GM23248 (cell line): ENCODE results near the gene CFDP1. TPM values are rescaled to one million over a fixed set of nuclear protein-coding genes. Genes with fewer than 3 reads are reported as not detected.
A peak's percentile ranks its signal among the peaks of the same experiment; 100 is the strongest.

Source experiments
- DNase-seq: peaks from one replicate; pipeline ENCODE4 v3.0.0-alpha.2; 2015
- H2AFZ ChIP-seq: fragments of 200-600 bp; sonication (generic); 2 replicates; pipeline ENCODE4 v1.6.1; 2016; ENCODE audit warnings: antibody characterized with exemption
- H3F3A ChIP-seq: fragments of 200-600 bp; sonication (generic); 2 replicates; pipeline ENCODE4 v1.6.1; 2016; ENCODE audit warnings: mild to moderate bottlenecking, antibody characterized with exemption, mixed run types; ENCODE audit not compliant: insufficient read depth
- H3K27ac ChIP-seq: fragments of 200-600 bp; sonication (generic); 2 replicates; pipeline ENCODE4 v1.5.1; 2016; ENCODE audit warnings: mild to moderate bottlenecking
- H3K27me3 ChIP-seq: fragments of 200-600 bp; sonication (generic); replicated peaks from 2 replicates; pipeline ENCODE4 v1.6.1; 2016; ENCODE audit warnings: mild to moderate bottlenecking; ENCODE audit not compliant: insufficient read depth
- H3K36me3 ChIP-seq: fragments of 200-600 bp; sonication (generic); 2 replicates; pipeline ENCODE4 v1.6.1; 2016; ENCODE audit warnings: low read depth, mild to moderate bottlenecking
- H3K4me1 ChIP-seq: fragments of 200-600 bp; sonication (generic); 2 replicates; pipeline ENCODE4 v1.6.1; 2016; ENCODE audit warnings: mild to moderate bottlenecking; ENCODE audit not compliant: insufficient read depth
- H3K4me2 ChIP-seq: fragments of 200-600 bp; sonication (generic); one replicate; pipeline ENCODE4 v1.6.1; 2016; ENCODE audit warnings: mild to moderate bottlenecking; ENCODE audit not compliant: unreplicated experiment
- H3K4me3 ChIP-seq: fragments of 200-600 bp; sonication (generic); 2 replicates; pipeline ENCODE4 v1.5.1; 2016; ENCODE audit warnings: mild to moderate bottlenecking
- H3K79me2 ChIP-seq: fragments of 200-600 bp; sonication (generic); 2 replicates; pipeline ENCODE4 v1.6.1; 2016; ENCODE audit warnings: mild to moderate bottlenecking; ENCODE audit not compliant: insufficient read depth
- H3K9ac ChIP-seq: fragments of 200-600 bp; sonication (generic); 2 replicates; pipeline ENCODE4 v1.6.1; 2016; ENCODE audit warnings: mild to moderate bottlenecking
- H3K9me2 ChIP-seq: fragments of 200-600 bp; sonication (generic); 2 replicates; pipeline ENCODE4 v1.6.1; 2016; ENCODE audit warnings: mixed run types, mild to moderate bottlenecking, moderate library complexity; ENCODE audit not compliant: insufficient read depth
- H3K9me3 ChIP-seq: fragments of 200-600 bp; sonication (generic); one replicate; pipeline ENCODE4 v1.6.1; 2017; ENCODE audit warnings: low read depth
- H4K20me1 ChIP-seq: fragments of 200-600 bp; sonication (generic); 2 replicates; pipeline ENCODE4 v1.6.0; 2016; ENCODE audit not compliant: insufficient read depth
- EZH2 ChIP-seq: fragments of 200-600 bp; sonication (generic); IDR thresholded peaks from 2 replicates; pipeline ENCODE4 v1.6.1; 2018; ENCODE audit warnings: antibody characterized with exemption, mild to moderate bottlenecking; ENCODE audit not compliant: insufficient read depth, poor library complexity, severe bottlenecking
- EZH2phosphoT487 ChIP-seq: fragments of 200-600 bp; sonication (generic); IDR thresholded peaks from 2 replicates; pipeline ENCODE4 v1.6.1; 2018; ENCODE audit warnings: antibody characterized with exemption, moderate library complexity, mild to moderate bottlenecking, low read depth; ENCODE audit not compliant: insufficient read depth
- WGBS, 2 experiments: methylation state at CpG; one replicate each; pipeline ENCODE4 v1.1.6; 2015 to 2017; ENCODE audit warnings: low lambda C conversion rate in 2 of 2, low coverage in 1 of 2; ENCODE audit errors: missing lambda C conversion rate in 2 of 2; 5-methylcytosine and 5-hydroxymethylcytosine counted together
- in situ Hi-C: fragments of 300-500 bp; cut with MboI; formaldehyde crosslinking; loops from 2 replicates; pipeline ENCODE4 v1.15.0; 2020
- polyA plus RNA-seq: library from polyadenylated mRNA; unstranded; fragments of >200 nt; fragmentation: Nextera tagmentation; extraction: Ambion mirVana; gene quantifications from 2 replicates; pipeline ENCODE4 v1.2.1, GENCODE V29; 2016
- total RNA-seq: library from RNA; depleted of rRNA; stranded (reverse); fragments of >200 nt; shearing (Covaris generic); gene quantifications from 2 replicates; pipeline ENCODE4 v1.2.3, GENCODE V29; 2014

CFDP1 gene
- total and polyA plus RNA-seq, 2 experiments from 2014 or later = 36.9 to 46.7 TPM

- Histone ChIP-seq H3F3A (peaks cover 3% of the 10 kb centered on the region; the same call in 1 of the 2 replicates), H3K9me3 (no peaks in the 10 kb centered on the region), H3K79me2 (peaks cover 2% of the 10 kb centered on the region; the same call in 1 of the 2 replicates), H3K27me3 (no peaks in the 10 kb centered on the region), H3K36me3 (0 out of 2 replicates have a peak, but pooled peaks cover 6% of the 10 kb centered on the region), H3K4me1 (peaks cover 8% of the 10 kb centered on the region; the same call in 1 of the 2 replicates), H3K9me2 (no peaks in the 10 kb centered on the region), H3K4me3 (no peak overlapping the region), H4K20me1 (no peaks in the 10 kb centered on the region), H2AFZ (no peak overlapping the region), H3K4me2 (no peak overlapping the region), H3K9ac (no peak overlapping the region), H3K27ac (no peak overlapping the region)
- 18 to 19% methylated on average over 2 of the region's 2 CpGs for WGBS, 2 experiments
- peak; percentile 46 for DNase-seq
- in situ Hi-C loops = no loop called here
- TF ChIP-seq EZH2phosphoT487 = no peak
- TF ChIP-seq EZH2 = no peak
Observed at GRCh38 chr16:75392906-75393305, 40.4 kb downstream of the CFDP1 start.

GRCh38 chr16:75390926-75391653 is 42.2 kb downstream of the CFDP1 start:
- H3K9ac ChIP-seq = no peak overlapping the region
- no peak overlapping the region for H2AFZ ChIP-seq
- no peak overlapping the region for H3K4me3 ChIP-seq
- H3F3A ChIP-seq = peaks cover 6% of the 10 kb centered on the region
- H3K27me3 ChIP-seq = no peaks in the 10 kb centered on the region
- no peak for DNase-seq
- H3K9me3 ChIP-seq = no peaks in the 10 kb centered on the region
- H3K79me2 ChIP-seq = no peaks in the 10 kb centered on the region
- WGBS, 2 experiments = 50 to 71% methylated on average over 1 of the region's 1 CpG
- no peak overlapping the region for H3K27ac ChIP-seq
- no peaks in the 10 kb centered on the region for H4K20me1 ChIP-seq
- in situ Hi-C loops = no loop called here
- H3K4me2 ChIP-seq = no peak overlapping the region
- TF ChIP-seq EZH2 (no peak), EZH2phosphoT487 (no peak)
- H3K4me1 ChIP-seq = peaks cover 8% of the 10 kb centered on the region; the same call in 1 of the 2 replicates
- H3K36me3 ChIP-seq = 0 out of 2 replicates have a peak, but pooled peaks cover 6% of the 10 kb centered on the region
- H3K9me2 ChIP-seq = no peaks in the 10 kb centered on the region

DNA sequence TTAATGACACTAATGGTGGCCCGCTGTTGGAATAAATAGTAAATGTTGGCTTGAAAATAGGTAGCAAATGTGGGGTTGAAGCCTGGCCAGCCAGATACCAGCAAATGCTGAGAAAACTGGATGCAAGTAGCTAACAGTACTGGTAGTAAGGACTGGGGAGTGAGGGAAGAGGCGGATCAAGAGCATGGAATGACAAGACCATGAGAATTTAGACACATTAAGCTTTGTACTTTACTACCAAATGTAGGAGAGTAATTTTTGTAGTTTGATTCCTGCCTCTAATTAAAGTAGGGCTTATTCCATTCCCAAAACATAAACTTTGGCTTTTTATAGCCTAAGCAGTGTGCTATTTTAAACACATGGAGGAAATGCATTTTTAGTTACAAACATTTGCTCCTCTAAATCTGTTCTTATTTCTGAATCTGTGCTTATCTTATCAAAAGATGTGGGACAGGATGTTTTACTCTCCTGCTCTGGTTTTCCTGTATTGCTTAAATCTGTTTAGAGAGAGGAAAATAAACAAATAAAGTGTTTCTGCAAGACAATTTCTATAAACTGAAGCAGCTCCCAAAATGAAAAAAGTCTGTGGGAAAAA is 44.1 kb downstream of the CFDP1 start:
- Histone ChIP-seq H3K9me3 (no peaks in the 10 kb centered on the region), H4K20me1 (no peaks in the 10 kb centered on the region), H3K79me2 (peaks cover 4% of the 10 kb centered on the region; the same call in 1 of the 2 replicates), H3K9ac (no peak overlapping the region), H3K4me1 (peaks cover 17% of the 10 kb centered on the region), H3K4me2 (no peak overlapping the region), H3K27ac (no peak overlapping the region), H3K4me3 (no peak overlapping the region), H2AFZ (no peak overlapping the region), H3K36me3 (0 out of 2 replicates have a peak, but pooled peaks cover 6% of the 10 kb centered on the region), H3F3A (peaks cover 11% of the 10 kb centered on the region), H3K9me2 (no peaks in the 10 kb centered on the region), H3K27me3 (no peaks in the 10 kb centered on the region)
- DNase-seq = no peak
- TF ChIP-seq EZH2phosphoT487 (no peak), EZH2 (no peak)
- 98% methylated on average over 2 of the region's 2 CpGs for WGBS, 2 experiments
- in situ Hi-C loops = no loop called here

GRCh38 chr16:75387951-75388350 is 45.4 kb downstream of the CFDP1 start:
- H3K4me2 ChIP-seq = no peak overlapping the region
- H3K9me2 ChIP-seq = no peaks in the 10 kb centered on the region
- in situ Hi-C loops = no loop called here
- H3F3A ChIP-seq = peaks cover 9% of the 10 kb centered on the region; the same call in 1 of the 2 replicates
- no peak overlapping the region for H3K27ac ChIP-seq
- no peak overlapping the region for H3K4me3 ChIP-seq
- H4K20me1 ChIP-seq = no peaks in the 10 kb centered on the region
- no peaks in the 10 kb centered on the region for H3K27me3 ChIP-seq
- peaks cover 15% of the 10 kb centered on the region for H3K4me1 ChIP-seq
- H3K79me2 ChIP-seq = peaks cover 9% of the 10 kb centered on the region; the same call in 1 of the 2 replicates
- no peak for TF ChIP-seq EZH2
- TF ChIP-seq EZH2phosphoT487 = no peak
- H3K36me3 ChIP-seq = 0 out of 2 replicates have a peak, but pooled peaks cover 6% of the 10 kb centered on the region
- no peaks in the 10 kb centered on the region for H3K9me3 ChIP-seq
- DNase-seq = no peak
- no peak overlapping the region for H3K9ac ChIP-seq
- 85 to 92% methylated on average over 4 of the region's 4 CpGs for WGBS, 2 experiments
- H2AFZ ChIP-seq = no peak overlapping the region
